Measurements from ENCODE around the gene DPP7. TPM values are rescaled to one million over a fixed set of nuclear protein-coding genes. Genes with fewer than 3 reads are reported as not detected.

The DPP7 gene
- total and polyA plus RNA-seq, 3 donors from 2014 or later = 207 to 242 (median 215) TPM

- intact Hi-C loops (cut with DNase I; ENCODE audit: low total_unique reads) = loop anchor here (10.0 kb wide), 1 partner anchor 114 kb away; the partner anchor contains the start of genes CYSRT1, RNF208 and RNF224
Measured at GRCh38 chr9:137110911-137111787, 3.4 kb downstream of the DPP7 start.

GRCh38 chr9:137110147-137110910, 4.2 kb downstream of the DPP7 start:
- TF ChIP-seq CTCF (IDR thresholded peaks at IDR 0.05) (no peak), POLR2A (IDR thresholded peaks at IDR 0.05) (no peak)
- intact Hi-C loops (cut with DNase I; ENCODE audit: low total_unique reads) = loop anchor here (10.0 kb wide), 1 partner anchor 114 kb away; the partner anchor contains the start of genes CYSRT1, RNF208 and RNF224
- no peaks in the 10 kb centered on the region for H3K9me3 ChIP-seq
- H3K4me3 ChIP-seq = no peak overlapping the region
- H3K27me3 ChIP-seq = no peaks in the 10 kb centered on the region
- DNase-seq = no peak
- H3K27ac ChIP-seq = no peak overlapping the region
- peaks cover 6% of the 10 kb centered on the region for H3K4me1 ChIP-seq
- WGBS, 2 donors = 93 to 100% methylated on average over 1 to 38 of the region's 38 CpGs
- H3K36me3 ChIP-seq (ENCODE audit: low read depth, missing control alignments) = no peaks in the 10 kb centered on the region

More at GRCh38 chr9:137110911-137111787, 3.4 kb downstream of the DPP7 start:
- H3K36me3 ChIP-seq (ENCODE audit: low read depth, missing control alignments) = no peaks in the 10 kb centered on the region
- TF ChIP-seq POLR2A (IDR thresholded peaks at IDR 0.05) (no peak), CTCF (IDR thresholded peaks at IDR 0.05) (no peak)
- H3K4me1 ChIP-seq = peaks cover 14% of the 10 kb centered on the region
- H3K9me3 ChIP-seq = no peaks in the 10 kb centered on the region
- no peak overlapping the region for H3K4me3 ChIP-seq
- no peak for DNase-seq
- 87 to 90% methylated on average over 25 to 28 of the region's 28 CpGs for WGBS, 2 donors
- H3K27me3 ChIP-seq = no peaks in the 10 kb centered on the region
- no peak overlapping the region for H3K27ac ChIP-seq

GRCh38 chr9:137109250-137110146, 5.0 kb downstream of the DPP7 start:
- intact Hi-C loops (cut with DNase I; ENCODE audit: low total_unique reads) = loop anchor here (10.0 kb wide), 1 partner anchor 115 kb away; the partner anchor contains the start of genes CYSRT1, RNF208 and RNF224
- no peaks in the 10 kb centered on the region for H3K9me3 ChIP-seq
- H3K27me3 ChIP-seq = no peaks in the 10 kb centered on the region
- TF ChIP-seq CTCF (IDR thresholded peaks at IDR 0.05) (no peak), POLR2A (IDR thresholded peaks at IDR 0.05) (no peak)
- no peaks in the 10 kb centered on the region for H3K4me1 ChIP-seq
- no peak for DNase-seq
- no peaks in the 10 kb centered on the region for H3K36me3 ChIP-seq (ENCODE audit: low read depth, missing control alignments)
- H3K4me3 ChIP-seq = no peak overlapping the region
- no peak overlapping the region for H3K27ac ChIP-seq
- 79 to 80% methylated on average over 11 to 34 of the region's 34 CpGs for WGBS, 2 donors

GRCh38 chr9:137108608-137109249, 5.8 kb downstream of the DPP7 start:
- no peak for DNase-seq
- TF ChIP-seq CTCF (IDR thresholded peaks at IDR 0.05) (no peak), POLR2A (IDR thresholded peaks at IDR 0.05) (no peak)
- Histone ChIP-seq H3K27me3 (no peaks in the 10 kb centered on the region), H3K4me1 (no peaks in the 10 kb centered on the region), H3K4me3 (no peak overlapping the region), H3K9me3 (no peaks in the 10 kb centered on the region), H3K36me3 (ENCODE audit: low read depth, missing control alignments) (no peaks in the 10 kb centered on the region), H3K27ac (no peak overlapping the region)
- intact Hi-C loops (cut with DNase I; ENCODE audit: low total_unique reads) = no loop called here
- WGBS, 2 donors = 90 to 95% methylated on average over 12 to 27 of the region's 29 CpGs
